T-helper 17 cell (primary cell): ENCODE measurements around the gene MYBPC3. TPM values are rescaled to one million over a fixed set of nuclear protein-coding genes. Genes with fewer than 3 reads are reported as not detected.

ENCODE experiments used
- ATAC-seq: fragments of 150-1000 bp; cut with Tn5 transposase; 2 replicates; pipeline ENCODE4 v1.10.0; 2021; ENCODE audit warnings: mild to moderate bottlenecking, moderate library complexity
- DNase-seq, 3 donors: peaks; one replicate each; pipeline versions ENCODE4 v3.0.0 to v3.0.0-alpha.2; 2020 to 2021
- H3K9me3 ChIP-seq: one replicate; pipeline ENCODE4 v1.7.0; 2013; ENCODE audit warnings: low read length, mild to moderate bottlenecking; ENCODE audit not compliant: control insufficient read depth, poor library complexity, severe bottlenecking
- H3K27ac Mint-ChIP-seq: one replicate; pipeline ENCODE4 v1.8.0; 2022; ENCODE audit warnings: mild to moderate bottlenecking, moderate library complexity, mixed read lengths
- H3K27me3 Mint-ChIP-seq: one replicate; pipeline ENCODE4 v1.8.0; 2022; ENCODE audit warnings: mixed read lengths
- H3K36me3 Mint-ChIP-seq: one replicate; pipeline ENCODE4 v1.8.0; 2022; ENCODE audit warnings: low read depth, mixed read lengths
- H3K4me1 Mint-ChIP-seq: one replicate; pipeline ENCODE4 v1.8.0; 2022; ENCODE audit warnings: mild to moderate bottlenecking, mixed read lengths
- H3K4me3 Mint-ChIP-seq: one replicate; pipeline ENCODE4 v1.8.0; 2022; ENCODE audit warnings: mild to moderate bottlenecking, moderate library complexity, mixed read lengths
- total RNA-seq, 4 donors: library from RNA in 2 of 4; stranded (reverse) in 2 of 4; gene quantifications; one replicate each; pipeline ENCODE4 v1.2.3 and lab custom pipeline; 2022 to 2026

Gene MYBPC3
- total RNA-seq, 2 donors from 2014 or later = 0.10 TPM; not detected in 1

- no peak overlapping the region for H3K27ac Mint-ChIP-seq
- ATAC-seq = no peak
- no peaks in the 10 kb centered on the region for H3K36me3 Mint-ChIP-seq
- H3K27me3 Mint-ChIP-seq = no peaks in the 10 kb centered on the region
- DNase-seq = no peak
- no peaks in the 10 kb centered on the region for H3K9me3 ChIP-seq
- no peaks in the 10 kb centered on the region for H3K4me1 Mint-ChIP-seq
- no peak overlapping the region for H3K4me3 Mint-ChIP-seq
These were observed 4.2 kb downstream of the MYBPC3 start for GRCh38 chr11:47348131-47348802.

- no peaks in the 10 kb centered on the region for H3K27me3 Mint-ChIP-seq
- no peak for DNase-seq
- no peak overlapping the region for H3K4me3 Mint-ChIP-seq
- H3K36me3 Mint-ChIP-seq = no peaks in the 10 kb centered on the region
- no peak for ATAC-seq
- H3K4me1 Mint-ChIP-seq = peaks cover 2% of the 10 kb centered on the region
- no peaks in the 10 kb centered on the region for H3K9me3 ChIP-seq
- no peak overlapping the region for H3K27ac Mint-ChIP-seq
These were observed 5.4 kb downstream of the MYBPC3 start for GRCh38 chr11:47347137-47347536.

GRCh38 chr11:47345890-47346563 is 6.5 kb downstream of the MYBPC3 start:
- Mint-ChIP-seq H3K4me3 (no peak overlapping the region), H3K27ac (no peak overlapping the region), H3K27me3 (no peaks in the 10 kb centered on the region), H3K4me1 (peaks cover 5% of the 10 kb centered on the region), H3K36me3 (no peaks in the 10 kb centered on the region)
- ATAC-seq (no peak), DNase-seq (no peak)
- no peaks in the 10 kb centered on the region for H3K9me3 ChIP-seq

GRCh38 chr11:47342854-47343253 is 9.6 kb downstream of the MYBPC3 start:
- H3K36me3 Mint-ChIP-seq = no peaks in the 10 kb centered on the region
- H3K27me3 Mint-ChIP-seq = no peaks in the 10 kb centered on the region
- H3K4me3 Mint-ChIP-seq = no peak overlapping the region
- H3K4me1 Mint-ChIP-seq = peaks cover 8% of the 10 kb centered on the region
- ATAC-seq = no peak
- DNase-seq = no peak
- no peaks in the 10 kb centered on the region for H3K9me3 ChIP-seq
- H3K27ac Mint-ChIP-seq = no peak overlapping the region

- no peaks in the 10 kb centered on the region for H3K27me3 Mint-ChIP-seq
- H3K4me3 Mint-ChIP-seq = no peak overlapping the region
- H3K36me3 Mint-ChIP-seq = no peaks in the 10 kb centered on the region
- no peak for DNase-seq
- no peak overlapping the region for H3K27ac Mint-ChIP-seq
- no peaks in the 10 kb centered on the region for H3K9me3 ChIP-seq
- no peak for ATAC-seq
- peaks cover 8% of the 10 kb centered on the region for H3K4me1 Mint-ChIP-seq
These were observed 10.3 kb downstream of the MYBPC3 start for GRCh38 chr11:47342036-47342803.

- H3K9me3 ChIP-seq = no peaks in the 10 kb centered on the region
- H3K27me3 Mint-ChIP-seq = no peaks in the 10 kb centered on the region
- ATAC-seq (no peak), DNase-seq (no peak)
- H3K4me1 Mint-ChIP-seq = peaks cover 8% of the 10 kb centered on the region
- H3K27ac Mint-ChIP-seq = no peak overlapping the region
- H3K36me3 Mint-ChIP-seq = no peaks in the 10 kb centered on the region
- H3K4me3 Mint-ChIP-seq = no peak overlapping the region
These were observed 11.3 kb downstream of the MYBPC3 start for GRCh38 chr11:47340980-47341775.

GRCh38 chr11:47340010-47340409 is 12.5 kb downstream of the MYBPC3 start:
- H3K9me3 ChIP-seq = no peaks in the 10 kb centered on the region
- no peaks in the 10 kb centered on the region for H3K27me3 Mint-ChIP-seq
- H3K36me3 Mint-ChIP-seq = no peaks in the 10 kb centered on the region
- no peak overlapping the region for H3K27ac Mint-ChIP-seq
- H3K4me3 Mint-ChIP-seq = no peak overlapping the region
- DNase-seq (no peak), ATAC-seq (no peak)
- H3K4me1 Mint-ChIP-seq = peaks cover 8% of the 10 kb centered on the region

GRCh38 chr11:47338396-47339241 is 13.9 kb downstream of the MYBPC3 start:
- no peak for ATAC-seq
- peaks cover 8% of the 10 kb centered on the region for H3K4me1 Mint-ChIP-seq
- DNase-seq = no peak
- no peak overlapping the region for H3K27ac Mint-ChIP-seq
- no peak overlapping the region for H3K4me3 Mint-ChIP-seq
- no peaks in the 10 kb centered on the region for H3K27me3 Mint-ChIP-seq
- H3K36me3 Mint-ChIP-seq = no peaks in the 10 kb centered on the region
- H3K9me3 ChIP-seq = no peaks in the 10 kb centered on the region

- Mint-ChIP-seq H3K36me3 (no peaks in the 10 kb centered on the region), H3K27ac (no peak overlapping the region), H3K27me3 (no peaks in the 10 kb centered on the region), H3K4me3 (no peak overlapping the region), H3K4me1 (peaks cover 6% of the 10 kb centered on the region)
- no peak for ATAC-seq
- no peaks in the 10 kb centered on the region for H3K9me3 ChIP-seq
- DNase-seq = no peak
These were observed 15.1 kb downstream of the MYBPC3 start for GRCh38 chr11:47337229-47337924.

- H3K9me3 ChIP-seq = no peaks in the 10 kb centered on the region
- H3K27ac Mint-ChIP-seq = no peak overlapping the region
- ATAC-seq (no peak), DNase-seq (no peak)
- H3K36me3 Mint-ChIP-seq = no peaks in the 10 kb centered on the region
- H3K4me1 Mint-ChIP-seq = peaks cover 4% of the 10 kb centered on the region
- H3K4me3 Mint-ChIP-seq = no peak overlapping the region
- no peaks in the 10 kb centered on the region for H3K27me3 Mint-ChIP-seq
These were observed 15.9 kb downstream of the MYBPC3 start for GRCh38 chr11:47336595-47336994.

- Mint-ChIP-seq H3K4me3 (no peak overlapping the region), H3K36me3 (no peaks in the 10 kb centered on the region), H3K27me3 (no peaks in the 10 kb centered on the region), H3K27ac (no peak overlapping the region), H3K4me1 (peaks cover 3% of the 10 kb centered on the region)
- H3K9me3 ChIP-seq = no peaks in the 10 kb centered on the region
- no peak for ATAC-seq
- no peak for DNase-seq
These were observed 16.8 kb downstream of the MYBPC3 start for GRCh38 chr11:47335733-47336132.
